HG03060 (cell line): ENCODE data around the gene TGFBI.

Experiments used
- ATAC-seq: cut with Tn5 transposase; IDR thresholded peaks from one replicate; pipeline ENCODE4 v1.9.1; 2021; ENCODE audit warnings: low read depth, moderate number of reproducible peaks; ENCODE audit not compliant: unreplicated experiment

Gene TGFBI

DNA sequence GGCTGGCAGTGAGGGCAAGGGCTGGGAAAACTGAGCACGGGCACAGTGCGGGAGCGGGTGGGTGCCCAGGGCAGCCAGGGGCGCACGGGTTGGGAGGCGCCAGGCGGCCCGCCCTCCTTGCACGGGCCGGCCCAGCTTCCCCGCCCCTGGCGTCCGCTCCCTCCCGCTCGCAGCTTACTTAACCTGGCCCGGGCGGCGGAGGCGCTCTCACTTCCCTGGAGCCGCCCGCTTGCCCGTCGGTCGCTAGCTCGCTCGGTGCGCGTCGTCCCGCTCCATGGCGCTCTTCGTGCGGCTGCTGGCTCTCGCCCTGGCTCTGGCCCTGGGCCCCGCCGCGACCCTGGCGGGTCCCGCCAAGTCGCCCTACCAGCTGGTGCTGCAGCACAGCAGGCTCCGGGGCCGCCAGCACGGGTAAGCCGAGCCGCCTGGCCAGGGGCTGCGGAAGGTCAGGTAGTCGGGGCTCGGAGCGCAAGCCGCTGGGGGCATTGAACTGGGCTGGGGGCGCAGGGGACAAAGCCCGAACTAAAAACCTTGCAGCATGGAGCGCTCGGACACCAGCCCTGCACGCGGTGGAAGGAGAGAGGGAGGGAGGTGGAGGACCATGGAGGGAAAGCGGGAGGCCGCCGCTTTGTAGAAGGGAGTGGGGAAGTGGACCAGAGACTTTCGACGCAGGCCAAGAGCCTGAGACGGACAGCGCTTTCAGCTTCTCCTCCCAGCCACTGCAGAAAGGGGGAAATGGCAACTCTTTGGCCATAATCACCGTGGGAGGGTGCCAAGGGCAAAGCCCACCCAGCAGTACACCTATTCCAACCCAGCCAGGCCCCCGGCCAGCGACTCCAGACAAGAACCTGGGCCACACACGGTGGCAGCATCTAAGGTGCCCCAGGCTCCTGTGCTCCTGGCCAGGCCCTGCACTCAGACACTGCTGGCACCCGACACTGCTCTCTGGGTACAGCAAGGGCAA lies at the start of gene TGFBI:
Gene TGFBI, plus strand, starts transcription at position 207 of the 961 bp plus-strand sequence. Its CDS starts 68 bp downstream, at position 275.
- no peak for ATAC-seq

DNA sequence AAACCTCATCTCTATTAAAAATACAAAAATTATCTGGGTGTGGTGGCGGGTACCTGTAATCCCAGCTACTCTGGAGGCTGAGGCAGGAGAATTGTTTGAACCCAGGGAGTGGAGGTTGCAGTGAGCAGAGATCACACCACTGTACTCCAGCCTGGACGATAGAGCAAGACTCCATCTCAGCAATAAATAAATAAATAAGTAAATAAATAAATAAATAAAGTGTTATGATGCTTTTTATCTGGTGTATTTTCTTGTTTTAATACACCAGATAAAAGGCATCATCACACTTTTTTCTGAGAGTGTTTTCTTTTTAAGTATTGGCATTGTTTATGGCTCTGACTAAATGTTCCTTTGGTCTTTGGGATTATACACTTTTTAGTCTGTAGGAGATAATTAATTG lies 49.8 kb upstream of the TGFBI start:
- ATAC-seq = no peak

DNA sequence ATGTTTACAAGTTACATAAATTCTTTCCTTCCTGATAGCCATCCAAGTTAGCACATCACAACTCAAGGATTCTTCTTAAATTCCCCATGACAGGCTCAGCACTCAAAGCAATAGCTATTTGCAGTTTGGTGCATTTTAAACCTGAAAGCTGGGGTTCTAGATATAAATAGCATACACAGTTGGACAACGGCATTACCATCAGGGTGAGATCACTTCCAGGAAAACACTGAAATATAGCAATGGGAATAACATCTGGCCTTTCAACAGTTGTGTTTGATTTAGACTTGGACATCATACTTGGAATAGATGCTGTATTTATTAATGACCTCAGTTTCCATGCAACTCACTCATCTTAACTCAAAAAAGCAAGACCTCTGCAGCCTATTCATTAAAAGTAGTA lies 49.3 kb upstream of the TGFBI start:
- ATAC-seq = no peak

DNA sequence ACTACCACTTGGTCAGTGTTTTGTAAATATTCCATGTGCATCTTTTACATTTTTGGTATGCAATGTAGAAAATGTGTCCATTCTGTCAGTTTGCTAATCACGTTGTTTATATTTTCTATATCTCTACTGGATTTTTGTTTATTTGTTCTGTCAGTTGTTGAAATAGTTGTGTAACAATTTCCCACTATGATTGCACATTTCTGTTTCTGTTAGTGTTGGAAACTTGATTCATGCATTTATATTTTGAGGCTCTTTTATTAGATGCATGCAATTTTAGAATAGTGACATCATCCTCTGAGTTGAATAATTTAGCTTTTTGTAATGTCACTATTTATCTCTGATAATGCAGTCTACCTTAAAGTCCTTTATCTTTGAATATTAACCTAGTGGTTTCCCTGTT lies 48.2 kb upstream of the TGFBI start:
- ATAC-seq = no peak

DNA sequence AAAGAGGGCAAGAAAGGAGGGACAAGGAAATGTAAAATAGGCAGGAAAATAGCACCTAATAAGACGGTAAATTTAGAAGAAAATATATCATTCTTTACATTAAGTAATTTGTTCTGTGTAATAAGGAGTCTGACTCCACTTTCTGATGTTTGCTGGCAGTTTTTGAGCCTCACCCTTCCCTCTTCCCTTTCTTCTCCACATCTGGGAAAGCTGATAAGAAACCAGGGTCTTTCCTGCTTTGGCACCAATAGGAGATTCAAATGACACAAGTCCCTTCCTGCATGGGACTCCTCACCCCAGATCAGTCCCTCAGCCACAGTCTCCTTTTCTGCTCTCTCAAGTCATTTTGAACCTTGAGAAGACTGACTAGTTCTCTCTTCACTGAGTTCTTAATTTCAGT lies 42.8 kb upstream of the TGFBI start:
- no peak for ATAC-seq

DNA sequence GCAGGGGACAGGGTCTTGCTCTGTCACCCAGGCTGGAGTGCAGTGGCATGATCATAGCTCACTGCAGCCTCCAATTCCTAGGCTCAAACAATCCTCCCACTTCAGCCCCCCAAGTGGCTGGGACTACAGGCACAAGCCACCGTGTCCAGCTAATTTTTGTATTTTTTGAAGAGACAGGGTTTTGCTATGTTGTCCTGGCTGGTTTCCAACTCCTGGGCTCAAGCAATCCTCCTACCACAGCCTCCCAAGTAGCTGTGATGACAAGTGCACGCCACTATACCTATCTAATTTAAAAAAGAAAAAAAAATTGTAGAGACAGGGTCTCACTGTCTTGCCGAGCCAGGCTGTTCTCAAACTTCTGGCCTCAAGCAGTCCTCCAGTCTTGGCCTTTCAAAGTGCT lies 42.4 kb upstream of the TGFBI start:
- no peak for ATAC-seq

DNA sequence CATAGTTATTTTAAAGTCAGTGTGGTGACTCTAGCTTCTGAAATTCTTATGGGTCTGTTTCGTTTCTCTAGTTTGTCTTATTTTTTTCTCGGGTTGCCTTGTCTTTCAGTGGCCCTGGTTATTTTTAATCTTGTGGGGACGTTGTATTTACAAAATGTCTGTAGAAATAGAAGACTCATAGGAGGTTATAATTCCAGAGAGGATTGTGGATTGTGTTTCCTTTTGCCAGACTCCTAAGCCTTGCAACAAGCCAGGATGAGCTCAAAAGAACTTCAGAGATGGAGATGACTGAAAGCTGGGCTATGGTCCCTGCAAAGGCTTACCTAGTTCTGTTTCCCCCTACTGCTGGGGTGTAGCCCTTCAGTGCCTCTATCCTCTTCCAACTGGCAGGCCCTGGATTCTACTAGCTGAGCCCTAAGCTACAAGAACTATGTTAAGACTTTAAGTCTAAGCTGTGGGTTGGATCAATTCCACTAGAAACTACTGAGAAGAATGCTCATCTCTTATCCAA lies 41.8 kb upstream of the TGFBI start:
- ATAC-seq = no peak

DNA sequence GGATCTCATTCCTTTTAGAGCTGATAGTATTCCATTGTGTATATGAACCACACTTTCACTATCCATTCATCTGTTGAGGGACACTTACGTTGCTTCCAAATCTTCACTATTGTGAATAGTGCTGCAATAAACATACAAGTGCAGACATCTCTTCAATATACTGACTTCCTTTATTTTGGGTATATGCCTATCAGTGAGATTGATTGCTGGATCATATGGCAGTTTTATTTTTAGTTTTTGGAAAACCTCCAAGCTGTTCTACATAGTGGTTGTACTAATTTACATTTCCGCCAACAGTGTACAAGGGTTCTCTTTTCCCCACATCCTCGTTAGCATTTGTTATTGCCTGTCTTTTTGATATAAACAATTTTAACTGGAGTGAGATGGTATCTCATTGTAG lies 40.2 kb upstream of the TGFBI start:
- no peak for ATAC-seq

DNA sequence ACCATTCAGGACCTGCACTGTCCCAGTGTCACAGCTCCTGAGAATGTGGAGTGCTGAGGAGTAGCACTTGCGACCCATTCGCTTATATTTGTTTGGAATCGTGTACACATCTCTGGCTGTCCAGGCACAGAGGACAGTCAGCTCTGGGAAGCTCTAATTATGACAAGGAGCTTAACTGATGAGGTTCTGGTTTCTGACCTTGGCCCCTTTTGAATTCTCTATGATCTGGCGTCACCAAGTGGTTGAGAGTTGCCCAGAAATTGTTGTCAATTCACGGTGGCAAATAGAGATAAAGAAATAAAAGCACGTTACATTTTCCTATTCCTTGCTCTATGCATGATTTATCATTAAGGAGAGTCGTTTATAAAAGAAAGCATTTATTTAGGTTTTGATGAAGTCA lies 39.1 kb upstream of the TGFBI start:
- no peak for ATAC-seq

DNA sequence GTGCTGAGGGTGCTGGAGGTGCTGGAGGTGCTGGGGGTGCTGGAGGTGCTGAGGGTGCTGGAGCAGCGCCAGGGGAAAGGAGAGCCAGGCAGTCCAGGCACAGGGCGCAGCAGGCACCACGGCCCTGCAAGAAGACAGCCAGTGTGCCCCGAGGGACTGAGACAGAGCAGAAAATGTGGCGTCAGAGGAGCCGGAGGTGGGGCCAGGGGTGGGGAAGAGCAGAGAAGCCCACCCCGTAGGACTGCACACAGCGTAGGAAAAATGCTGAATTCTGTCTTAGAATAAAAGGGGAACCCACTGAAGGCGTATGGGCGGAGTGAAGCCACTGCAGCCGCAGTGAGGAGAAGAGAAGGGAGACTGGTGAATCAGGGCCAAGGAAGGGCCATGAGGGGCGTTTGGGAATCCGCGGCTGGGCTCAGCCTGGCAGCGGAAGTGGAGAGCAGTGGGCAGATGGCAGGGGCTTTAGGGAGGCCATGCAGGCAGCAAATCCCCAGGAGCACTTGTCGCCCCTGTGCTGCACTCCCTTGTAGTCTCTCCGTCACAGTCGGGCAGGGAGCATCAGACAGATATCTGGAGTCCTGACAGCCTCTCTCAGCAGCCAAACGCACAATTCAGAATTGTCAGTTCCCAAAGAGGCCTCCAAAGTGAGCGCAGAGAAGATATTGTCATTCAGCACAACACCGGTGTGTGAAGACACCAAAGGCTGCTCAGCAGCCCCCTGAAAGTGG lies 38.1 kb upstream of the TGFBI start:
- ATAC-seq = no peak

DNA sequence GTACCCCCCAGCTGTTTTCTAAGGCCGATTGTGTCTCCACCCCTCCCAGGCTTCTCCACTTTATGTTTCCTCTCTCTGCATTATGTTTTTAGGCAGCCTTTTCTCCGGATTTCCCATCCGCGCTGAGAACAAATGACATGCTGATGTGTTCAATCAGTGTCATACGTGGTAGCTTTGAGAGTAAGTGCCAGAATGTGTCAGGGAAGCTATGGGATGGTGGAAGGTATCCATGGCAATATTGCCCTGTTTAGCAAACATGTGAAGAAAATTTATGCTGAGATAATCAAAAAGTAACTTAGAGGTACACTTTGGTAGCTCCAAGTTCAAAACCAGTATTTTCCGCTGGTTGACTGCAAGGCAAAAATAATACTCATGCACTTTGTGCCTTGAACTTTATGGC lies 37.4 kb upstream of the TGFBI start:
- no peak for ATAC-seq

DNA sequence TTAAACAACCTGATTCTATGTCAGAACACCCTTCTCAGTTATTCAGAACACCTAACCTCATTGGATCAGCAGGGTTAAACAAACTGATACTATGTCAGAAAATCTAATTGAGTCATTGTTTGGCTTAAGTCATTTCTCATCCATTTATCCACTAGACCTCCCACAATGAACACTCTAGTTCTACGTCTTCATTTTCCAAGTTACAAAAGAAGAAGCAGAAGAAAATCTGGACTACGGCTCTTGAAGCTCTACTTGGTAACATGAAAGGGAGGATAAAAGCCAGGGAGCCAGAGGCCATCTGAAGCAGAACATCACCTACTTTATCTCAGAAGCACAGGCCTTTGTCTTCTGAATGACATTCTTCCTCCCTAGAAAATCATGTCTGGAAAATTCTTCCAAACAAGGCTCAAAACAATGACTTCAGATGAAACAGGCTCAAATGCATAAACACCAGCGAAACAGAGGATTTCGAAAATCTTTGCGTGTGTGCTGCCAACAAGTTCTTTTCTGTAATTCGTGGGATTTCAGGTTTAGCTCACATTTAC lies 35.4 kb upstream of the TGFBI start:
- no peak for ATAC-seq

DNA sequence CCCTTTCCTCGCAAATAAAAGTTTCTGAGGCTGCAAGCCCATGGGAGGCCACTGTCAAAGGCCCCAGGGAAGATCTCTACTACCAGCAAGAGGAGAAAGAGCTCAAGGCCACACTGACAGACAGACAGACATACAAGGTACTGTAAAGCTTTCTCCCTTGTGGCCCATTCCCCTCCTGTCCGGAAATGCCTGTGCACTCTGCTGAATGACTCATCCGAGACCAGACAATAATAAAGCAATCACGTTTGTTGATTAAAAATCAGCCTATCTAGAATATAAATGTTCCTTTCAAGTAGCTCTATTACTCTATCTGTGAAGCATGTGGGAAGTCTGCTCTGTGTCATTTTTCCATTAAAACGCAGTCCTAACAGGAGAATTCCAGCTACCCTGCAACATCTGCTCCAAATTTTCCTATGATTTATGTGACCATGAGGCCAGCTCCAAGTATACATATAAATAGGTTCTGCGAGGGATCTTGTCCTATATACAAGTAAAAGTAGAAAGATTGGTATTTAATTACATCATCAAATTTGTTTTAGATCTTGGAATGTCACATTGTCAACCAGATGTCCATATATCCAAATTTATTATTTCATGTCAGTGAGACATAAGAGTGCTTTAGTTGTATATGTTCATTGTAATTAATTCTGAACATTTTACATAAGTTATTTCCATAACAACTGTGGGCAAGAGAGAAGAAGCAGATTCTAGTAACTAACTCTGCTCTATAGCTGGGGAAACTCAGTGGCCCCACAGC lies 34.7 kb upstream of the TGFBI start:
- ATAC-seq = no peak

DNA sequence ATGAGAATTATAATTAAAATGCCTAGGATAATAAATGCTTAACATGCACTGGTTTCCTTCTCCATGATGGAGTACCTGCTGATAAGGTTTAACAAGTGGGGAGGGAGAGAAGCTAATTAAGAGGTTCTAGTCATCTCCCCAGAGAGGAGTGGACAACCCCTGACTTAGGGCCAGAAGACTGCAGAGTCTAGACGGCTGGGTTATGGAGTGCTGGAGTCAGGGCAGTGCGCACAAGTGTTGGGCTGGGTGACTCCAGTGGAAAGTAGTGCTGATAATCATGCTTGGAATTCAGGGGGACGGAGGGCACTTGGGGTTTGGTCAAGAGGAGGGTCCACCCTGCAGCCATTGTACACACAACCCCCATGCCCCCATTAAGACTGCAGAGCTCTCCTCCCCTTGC lies 32.8 kb upstream of the TGFBI start:
- ATAC-seq = no peak

DNA sequence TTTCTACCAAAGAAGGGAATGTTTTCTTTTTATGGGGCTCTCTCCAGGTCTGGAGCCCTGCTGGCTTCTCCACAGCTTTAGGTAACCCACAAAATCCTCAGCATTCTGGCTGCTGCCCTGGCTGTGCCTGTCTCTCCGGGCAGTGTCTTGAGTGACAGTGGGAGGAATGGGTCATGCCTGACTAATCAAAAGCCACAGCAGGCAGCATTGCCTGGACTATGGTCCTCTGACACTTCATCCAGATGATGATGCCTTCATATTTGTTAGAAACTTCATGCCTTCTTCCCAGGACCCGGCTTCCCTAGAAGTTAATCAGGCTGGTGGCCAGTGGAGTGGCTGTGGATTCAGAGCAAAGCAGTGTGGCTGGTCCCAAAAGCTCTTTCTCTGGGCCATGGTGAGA lies 32.2 kb upstream of the TGFBI start:
- ATAC-seq = no peak

DNA sequence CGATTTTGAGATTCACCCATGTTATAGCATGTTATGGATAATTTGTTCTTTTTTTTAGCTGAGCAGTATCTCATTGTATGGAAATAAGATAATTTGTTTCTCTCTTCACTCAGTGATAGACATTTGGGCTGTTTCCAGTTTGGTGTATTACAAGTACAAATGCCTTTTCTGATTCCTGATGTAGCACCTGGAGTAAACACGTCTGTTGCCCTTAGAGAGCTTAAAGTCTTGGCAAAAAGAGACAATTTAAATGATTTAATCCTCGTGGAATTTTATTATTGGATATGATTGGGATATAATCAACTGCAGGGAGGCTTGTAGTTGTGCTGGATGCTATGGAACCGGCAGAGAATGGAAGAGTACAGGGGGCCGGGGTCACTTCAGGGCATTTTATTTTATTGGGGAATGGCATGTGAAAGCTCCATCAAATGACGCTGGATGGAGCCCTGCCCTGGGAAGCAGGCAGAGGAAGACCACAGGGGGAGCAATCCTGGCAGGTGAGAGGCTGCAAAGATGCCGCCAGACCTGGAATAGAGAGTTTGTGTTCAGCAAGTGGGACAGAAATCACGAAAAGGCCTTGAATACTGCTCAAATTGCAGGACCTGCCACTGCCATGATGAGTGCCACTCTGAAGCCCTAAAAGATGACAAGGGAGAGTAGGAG lies 31.0 kb upstream of the TGFBI start:
- ATAC-seq = no peak

DNA sequence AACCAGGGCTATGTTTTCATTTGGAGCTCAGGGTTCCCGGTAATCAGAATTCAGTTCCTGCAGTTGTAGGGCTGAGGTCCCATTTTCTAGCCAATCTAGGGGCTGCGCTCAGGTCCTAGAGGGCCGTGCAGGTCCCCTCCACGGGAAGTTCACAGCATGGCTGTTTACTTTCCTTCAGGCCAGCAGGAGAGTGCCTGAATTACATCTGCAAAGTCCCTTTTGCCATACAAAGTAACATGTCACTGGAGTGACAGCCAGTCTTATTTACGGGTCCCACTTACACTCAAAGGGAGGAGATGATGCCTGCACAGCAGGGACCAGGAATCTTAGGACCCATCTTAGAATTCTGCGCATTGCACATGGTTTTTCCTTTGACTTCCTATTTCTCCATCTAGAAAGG lies 29.9 kb upstream of the TGFBI start:
- no peak for ATAC-seq

DNA sequence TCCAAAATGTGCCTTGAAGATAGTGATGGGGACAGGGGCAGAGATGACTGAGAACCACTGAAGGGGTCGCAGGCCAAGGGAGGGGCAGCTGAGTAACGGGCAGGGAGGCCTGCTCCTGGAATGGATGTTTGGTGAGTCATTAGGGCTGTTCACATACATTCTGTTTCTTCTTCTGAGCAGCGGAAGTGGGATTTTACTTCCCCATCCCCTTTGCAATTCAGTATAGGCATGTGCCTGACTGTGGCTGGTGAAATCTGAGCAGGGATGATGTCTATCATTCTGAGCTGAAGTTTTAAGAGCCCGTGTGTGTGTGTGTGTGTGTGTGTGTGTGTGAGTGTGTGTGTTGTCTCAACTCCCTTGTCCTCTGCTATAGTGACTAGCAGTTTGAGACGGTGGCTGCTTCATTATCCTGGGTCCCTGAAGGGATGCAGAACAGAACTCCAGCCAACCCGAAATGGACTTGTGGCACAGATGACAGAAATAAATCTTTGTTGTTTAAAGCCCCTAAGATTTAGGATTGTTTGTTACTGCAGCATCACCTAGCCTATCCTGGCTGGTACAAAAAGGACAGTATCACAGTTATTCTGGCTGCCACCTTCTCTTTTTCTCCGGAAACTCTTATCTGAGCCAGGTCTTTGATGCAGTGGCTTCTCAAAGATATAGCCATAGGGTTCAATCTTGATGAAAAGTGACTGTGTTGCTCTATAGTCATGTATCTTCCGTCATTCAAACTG lies 29.2 kb upstream of the TGFBI start:
- ATAC-seq = no peak

DNA sequence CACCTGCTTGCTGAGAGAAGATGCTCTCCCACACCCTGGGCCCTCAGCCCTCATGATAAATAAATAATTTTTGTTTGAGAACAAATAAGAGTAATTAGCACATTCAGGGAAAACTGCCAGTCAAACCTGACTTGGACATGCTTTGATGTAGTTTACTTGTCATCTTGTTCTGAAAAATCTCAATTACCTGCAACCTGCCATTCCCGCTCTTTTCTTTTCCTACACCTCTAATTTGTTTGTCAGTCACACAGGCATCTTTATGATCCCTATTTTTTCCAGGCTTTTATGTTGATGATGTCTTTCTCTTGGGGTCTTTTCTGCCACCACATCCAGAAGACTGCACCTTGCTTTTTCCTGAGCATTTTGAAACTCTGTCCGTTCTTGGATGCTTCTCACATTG lies 28.6 kb upstream of the TGFBI start:
- no peak for ATAC-seq
